GM23338 (cell line): ENCODE data around the gene VPS25. TPM values are rescaled to one million over a fixed set of nuclear protein-coding genes. Genes with fewer than 3 reads are reported as not detected.
A peak's percentile ranks its signal among the peaks of the same experiment; 100 is the strongest.

ENCODE experiments used
- ATAC-seq: fragments of 200-7000 bp; cut with Tn5 transposase; 3 replicates; pipeline ENCODE4 v1.9.1; 2020
- DNase-seq: peaks from one replicate; pipeline ENCODE4 v3.0.0-alpha.2; 2015; ENCODE audit warnings: low spot score
- H2AFZ ChIP-seq: fragments of 200-600 bp; sonication (generic); 2 replicates; pipeline ENCODE4 v1.8.0; 2016; ENCODE audit warnings: antibody characterized with exemption, mild to moderate bottlenecking, moderate library complexity
- H3F3A ChIP-seq: fragments of 200-600 bp; sonication (generic); replicated peaks from 2 replicates; pipeline ENCODE4 v1.8.0; 2017; ENCODE audit warnings: antibody characterized with exemption, mixed run types, low read depth
- H3K27ac ChIP-seq: fragments of 200-600 bp; sonication (generic); 2 replicates; pipeline ENCODE4 v1.6.1; 2016; ENCODE audit warnings: low read depth
- H3K27me3 ChIP-seq: fragments of 200-600 bp; sonication (generic); 2 replicates; pipeline ENCODE4 v1.8.0; 2016; ENCODE audit warnings: mild to moderate bottlenecking, mixed run types, moderate library complexity; ENCODE audit not compliant: insufficient read depth
- H3K36me3 ChIP-seq: fragments of 200-600 bp; sonication (generic); 2 replicates; pipeline ENCODE4 v1.8.0; 2016; ENCODE audit warnings: mild to moderate bottlenecking; ENCODE audit not compliant: insufficient read depth
- H3K4me1 ChIP-seq: fragments of 200-600 bp; sonication (generic); 2 replicates; pipeline ENCODE4 v1.8.0; 2016; ENCODE audit warnings: mild to moderate bottlenecking, moderate library complexity; ENCODE audit not compliant: insufficient read depth
- H3K4me2 ChIP-seq: fragments of 200-600 bp; sonication (generic); 2 replicates; pipeline ENCODE4 v1.7.1; 2017; ENCODE audit warnings: mixed run types
- H3K4me3 ChIP-seq: fragments of 200-600 bp; sonication (generic); 2 replicates; pipeline ENCODE4 v1.6.1; 2016; ENCODE audit warnings: mixed run types
- H3K79me2 ChIP-seq: fragments of 200-600 bp; sonication (generic); replicated peaks from 2 replicates; pipeline ENCODE4 v1.8.0; 2017; ENCODE audit warnings: mild to moderate bottlenecking; ENCODE audit not compliant: insufficient read depth
- H3K9me2 ChIP-seq: fragments of 200-600 bp; sonication (generic); 2 replicates; pipeline ENCODE4 v1.8.0; 2017; ENCODE audit not compliant: insufficient read depth
- H4K20me1 ChIP-seq: fragments of 200-600 bp; sonication (generic); replicated peaks from 2 replicates; pipeline ENCODE4 v1.8.0; 2017; ENCODE audit warnings: mild to moderate bottlenecking; ENCODE audit not compliant: insufficient read depth
- H3K27ac Mint-ChIP-seq: 2 replicates; pipeline ENCODE4 v1.8.0; 2020; ENCODE audit warnings: inconsistent platforms, mild to moderate bottlenecking, moderate library complexity, mixed read lengths
- H3K27me3 Mint-ChIP-seq: 3 replicates; pipeline ENCODE4 v1.8.0; 2022; ENCODE audit warnings: low read depth, mild to moderate bottlenecking, moderate library complexity, mixed read lengths, inconsistent platforms; ENCODE audit not compliant: insufficient read depth, poor library complexity
- H3K36me3 Mint-ChIP-seq: 3 replicates; pipeline ENCODE4 v1.8.0; 2021; ENCODE audit warnings: low read depth, mild to moderate bottlenecking, inconsistent platforms, moderate library complexity, mixed read lengths
- H3K4me1 Mint-ChIP-seq: 3 replicates; pipeline ENCODE4 v1.8.0; 2020; ENCODE audit warnings: mild to moderate bottlenecking, inconsistent platforms, mixed read lengths
- H3K4me3 Mint-ChIP-seq: 3 replicates; pipeline ENCODE4 v1.8.0; 2021; ENCODE audit warnings: moderate library complexity, mild to moderate bottlenecking, inconsistent platforms, mixed read lengths
- H3K9me3 Mint-ChIP-seq: 3 replicates; pipeline ENCODE4 v1.8.0; 2020; ENCODE audit warnings: moderate library complexity, mild to moderate bottlenecking, inconsistent platforms, mixed read lengths
- CREB1 ChIP-seq: fragments of 250-450 bp; sonication (Bioruptor Pico); IDR thresholded peaks from 2 replicates; pipeline ENCODE4 v1.5.0; 2020; ENCODE audit warnings: low read depth, mild to moderate bottlenecking, moderate library complexity
- EZH2 ChIP-seq: fragments of 200-600 bp; sonication (generic); IDR thresholded peaks from one replicate; pipeline ENCODE4 v1.8.0; 2017; ENCODE audit warnings: antibody characterized with exemption, mild to moderate bottlenecking, low read depth; ENCODE audit not compliant: unreplicated experiment
- EZH2phosphoT487 ChIP-seq: fragments of 200-600 bp; sonication (generic); IDR thresholded peaks from one replicate; pipeline ENCODE4 v1.8.1; 2018; ENCODE audit warnings: antibody characterized with exemption; ENCODE audit not compliant: unreplicated experiment
- JUNB ChIP-seq: IDR thresholded peaks from one replicate; pipeline ENCODE4 v1.6.1; 2016; ENCODE audit warnings: antibody characterized with exemption; ENCODE audit not compliant: unreplicated experiment
- NANOG ChIP-seq: IDR thresholded peaks from 2 replicates; pipeline ENCODE4 v1.6.1; 2016; ENCODE audit warnings: antibody characterized with exemption, borderline replicate concordance
- POLR2AphosphoS5 ChIP-seq: IDR thresholded peaks from 2 replicates; pipeline ENCODE4 v1.6.1; 2016; ENCODE audit warnings: antibody characterized with exemption, low read depth
- STAT1 ChIP-seq: IDR thresholded peaks from one replicate; pipeline ENCODE4 v1.6.1; 2016; ENCODE audit warnings: antibody characterized with exemption; ENCODE audit not compliant: unreplicated experiment
- ZNF114 ChIP-seq: fragments of 250-450 bp; sonication (Bioruptor Pico); IDR thresholded peaks from 2 replicates; pipeline ENCODE4 v1.5.0; 2020; ENCODE audit warnings: mild to moderate bottlenecking, moderate library complexity
- ZNF331 ChIP-seq: fragments of 250-450 bp; sonication (Bioruptor Pico); IDR thresholded peaks from 2 replicates; pipeline ENCODE4 v1.5.0; 2020; ENCODE audit warnings: low read depth, mild to moderate bottlenecking, moderate library complexity
- polyA plus RNA-seq: library from polyadenylated mRNA; unstranded; fragments of >200 nt; fragmentation: Nextera tagmentation; extraction: Ambion mirVana; gene quantifications from 2 replicates; pipeline ENCODE4 v1.2.1, GENCODE V29; 2016
- total RNA-seq: library from RNA; depleted of rRNA; stranded (reverse); fragments of >200 nt; shearing (Covaris generic); gene quantifications from 2 replicates; pipeline ENCODE4 v1.2.3, GENCODE V29; 2014
- TF ChIP-seq, protein P1 (sequence below), 2 experiments: fragments of 200-600 bp in 1 of 2; sonication (generic) in 1 of 2; conservative IDR thresholded peaks; 2 replicates each; pipeline versions ENCODE4 v1.5.1 to v1.6.1; 2016 to 2017; ENCODE audit warnings: antibody characterized with exemption in 2 of 2, low read depth in 2 of 2, mild to moderate bottlenecking in 2 of 2, moderate library complexity in 1 of 2
- TF ChIP-seq, protein P2 (sequence below): IDR thresholded peaks from one replicate; pipeline ENCODE4 v1.6.1; 2018; ENCODE audit warnings: antibody characterized with exemption; ENCODE audit not compliant: unreplicated experiment
- TF ChIP-seq, protein P3 (sequence below): fragments of 250-450 bp; sonication (Bioruptor Pico); IDR thresholded peaks from 2 replicates; pipeline ENCODE4 v1.5.0; 2020; ENCODE audit warnings: mild to moderate bottlenecking, moderate library complexity
- TF ChIP-seq, protein P4 (sequence below): IDR thresholded peaks from 2 replicates; pipeline ENCODE4 v1.6.1; 2016; ENCODE audit warnings: antibody characterized with exemption

VPS25 gene
- total and polyA plus RNA-seq, 2 experiments from 2014 or later = 105 to 110 TPM

DNA sequence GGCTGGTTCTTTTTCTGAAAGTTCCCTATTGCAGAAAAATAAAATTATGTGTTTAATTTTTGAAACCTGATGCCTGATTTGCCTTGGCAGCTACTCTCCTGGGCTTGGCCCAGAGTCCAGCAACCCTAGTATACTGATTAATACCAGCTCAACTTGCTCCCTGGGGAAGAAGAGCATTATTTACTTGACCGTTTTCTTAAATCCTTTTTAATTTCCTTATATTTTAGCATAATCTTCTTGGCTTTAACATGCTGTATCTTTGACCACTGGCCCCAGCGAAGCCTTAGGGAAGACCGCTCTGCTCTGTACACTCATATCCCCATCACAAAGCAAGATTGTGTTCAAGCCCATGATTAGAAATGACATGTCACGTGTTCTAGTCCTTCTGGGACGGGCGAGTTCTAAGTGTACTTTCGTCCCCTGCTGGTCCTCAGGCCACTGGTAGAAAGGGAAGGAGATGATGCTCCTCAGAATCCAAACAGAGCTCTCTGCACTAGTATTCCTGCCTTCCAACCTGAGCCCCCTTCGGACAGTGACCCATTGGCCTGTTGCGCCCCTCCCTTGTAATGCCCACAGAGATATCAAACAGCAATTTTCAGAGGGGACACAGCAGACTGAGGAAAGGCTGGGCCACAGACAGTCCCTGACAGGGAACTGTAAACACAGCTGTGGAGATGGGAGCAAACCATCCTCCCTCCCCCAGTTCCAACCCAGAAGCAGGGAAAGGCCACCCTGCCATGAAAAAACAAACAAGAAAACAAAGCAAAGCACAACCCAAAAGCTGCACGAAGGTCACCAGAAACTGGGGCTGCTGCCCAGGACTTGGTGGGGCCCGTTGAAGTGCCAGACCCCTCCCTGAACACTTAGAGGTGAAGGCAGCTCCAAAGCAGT is 24.1 kb upstream of the VPS25 start:
- H2AFZ ChIP-seq = peak overlapping the region; percentile 85
- H3K4me1 Mint-ChIP-seq = peaks cover 22% of the 10 kb centered on the region
- peaks cover 5% of the 10 kb centered on the region; the same call in 1 of the 2 replicates for H3K9me2 ChIP-seq
- H3K36me3 Mint-ChIP-seq = peaks cover 5% of the 10 kb centered on the region; the same call in 2 of the 3 replicates
- TF ChIP-seq, protein P1, sequence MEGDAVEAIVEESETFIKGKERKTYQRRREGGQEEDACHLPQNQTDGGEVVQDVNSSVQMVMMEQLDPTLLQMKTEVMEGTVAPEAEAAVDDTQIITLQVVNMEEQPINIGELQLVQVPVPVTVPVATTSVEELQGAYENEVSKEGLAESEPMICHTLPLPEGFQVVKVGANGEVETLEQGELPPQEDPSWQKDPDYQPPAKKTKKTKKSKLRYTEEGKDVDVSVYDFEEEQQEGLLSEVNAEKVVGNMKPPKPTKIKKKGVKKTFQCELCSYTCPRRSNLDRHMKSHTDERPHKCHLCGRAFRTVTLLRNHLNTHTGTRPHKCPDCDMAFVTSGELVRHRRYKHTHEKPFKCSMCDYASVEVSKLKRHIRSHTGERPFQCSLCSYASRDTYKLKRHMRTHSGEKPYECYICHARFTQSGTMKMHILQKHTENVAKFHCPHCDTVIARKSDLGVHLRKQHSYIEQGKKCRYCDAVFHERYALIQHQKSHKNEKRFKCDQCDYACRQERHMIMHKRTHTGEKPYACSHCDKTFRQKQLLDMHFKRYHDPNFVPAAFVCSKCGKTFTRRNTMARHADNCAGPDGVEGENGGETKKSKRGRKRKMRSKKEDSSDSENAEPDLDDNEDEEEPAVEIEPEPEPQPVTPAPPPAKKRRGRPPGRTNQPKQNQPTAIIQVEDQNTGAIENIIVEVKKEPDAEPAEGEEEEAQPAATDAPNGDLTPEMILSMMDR (conservative IDR thresholded peaks at IDR 0.05; ENCODE audit: low read depth in 2 of 2) = no peak
- TF ChIP-seq ZNF331 (CRISPR knock-in tag) (no peak), ZNF114 (no peak), EZH2 (no peak), CREB1 (CRISPR knock-in tag) (no peak), JUNB (no peak), EZH2phosphoT487 (no peak), POLR2AphosphoS5 (no peak), STAT1 (no peak), NANOG (no peak)
- TF ChIP-seq, protein P2, sequence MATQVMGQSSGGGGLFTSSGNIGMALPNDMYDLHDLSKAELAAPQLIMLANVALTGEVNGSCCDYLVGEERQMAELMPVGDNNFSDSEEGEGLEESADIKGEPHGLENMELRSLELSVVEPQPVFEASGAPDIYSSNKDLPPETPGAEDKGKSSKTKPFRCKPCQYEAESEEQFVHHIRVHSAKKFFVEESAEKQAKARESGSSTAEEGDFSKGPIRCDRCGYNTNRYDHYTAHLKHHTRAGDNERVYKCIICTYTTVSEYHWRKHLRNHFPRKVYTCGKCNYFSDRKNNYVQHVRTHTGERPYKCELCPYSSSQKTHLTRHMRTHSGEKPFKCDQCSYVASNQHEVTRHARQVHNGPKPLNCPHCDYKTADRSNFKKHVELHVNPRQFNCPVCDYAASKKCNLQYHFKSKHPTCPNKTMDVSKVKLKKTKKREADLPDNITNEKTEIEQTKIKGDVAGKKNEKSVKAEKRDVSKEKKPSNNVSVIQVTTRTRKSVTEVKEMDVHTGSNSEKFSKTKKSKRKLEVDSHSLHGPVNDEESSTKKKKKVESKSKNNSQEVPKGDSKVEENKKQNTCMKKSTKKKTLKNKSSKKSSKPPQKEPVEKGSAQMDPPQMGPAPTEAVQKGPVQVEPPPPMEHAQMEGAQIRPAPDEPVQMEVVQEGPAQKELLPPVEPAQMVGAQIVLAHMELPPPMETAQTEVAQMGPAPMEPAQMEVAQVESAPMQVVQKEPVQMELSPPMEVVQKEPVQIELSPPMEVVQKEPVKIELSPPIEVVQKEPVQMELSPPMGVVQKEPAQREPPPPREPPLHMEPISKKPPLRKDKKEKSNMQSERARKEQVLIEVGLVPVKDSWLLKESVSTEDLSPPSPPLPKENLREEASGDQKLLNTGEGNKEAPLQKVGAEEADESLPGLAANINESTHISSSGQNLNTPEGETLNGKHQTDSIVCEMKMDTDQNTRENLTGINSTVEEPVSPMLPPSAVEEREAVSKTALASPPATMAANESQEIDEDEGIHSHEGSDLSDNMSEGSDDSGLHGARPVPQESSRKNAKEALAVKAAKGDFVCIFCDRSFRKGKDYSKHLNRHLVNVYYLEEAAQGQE = no peak
- TF ChIP-seq, protein P3, sequence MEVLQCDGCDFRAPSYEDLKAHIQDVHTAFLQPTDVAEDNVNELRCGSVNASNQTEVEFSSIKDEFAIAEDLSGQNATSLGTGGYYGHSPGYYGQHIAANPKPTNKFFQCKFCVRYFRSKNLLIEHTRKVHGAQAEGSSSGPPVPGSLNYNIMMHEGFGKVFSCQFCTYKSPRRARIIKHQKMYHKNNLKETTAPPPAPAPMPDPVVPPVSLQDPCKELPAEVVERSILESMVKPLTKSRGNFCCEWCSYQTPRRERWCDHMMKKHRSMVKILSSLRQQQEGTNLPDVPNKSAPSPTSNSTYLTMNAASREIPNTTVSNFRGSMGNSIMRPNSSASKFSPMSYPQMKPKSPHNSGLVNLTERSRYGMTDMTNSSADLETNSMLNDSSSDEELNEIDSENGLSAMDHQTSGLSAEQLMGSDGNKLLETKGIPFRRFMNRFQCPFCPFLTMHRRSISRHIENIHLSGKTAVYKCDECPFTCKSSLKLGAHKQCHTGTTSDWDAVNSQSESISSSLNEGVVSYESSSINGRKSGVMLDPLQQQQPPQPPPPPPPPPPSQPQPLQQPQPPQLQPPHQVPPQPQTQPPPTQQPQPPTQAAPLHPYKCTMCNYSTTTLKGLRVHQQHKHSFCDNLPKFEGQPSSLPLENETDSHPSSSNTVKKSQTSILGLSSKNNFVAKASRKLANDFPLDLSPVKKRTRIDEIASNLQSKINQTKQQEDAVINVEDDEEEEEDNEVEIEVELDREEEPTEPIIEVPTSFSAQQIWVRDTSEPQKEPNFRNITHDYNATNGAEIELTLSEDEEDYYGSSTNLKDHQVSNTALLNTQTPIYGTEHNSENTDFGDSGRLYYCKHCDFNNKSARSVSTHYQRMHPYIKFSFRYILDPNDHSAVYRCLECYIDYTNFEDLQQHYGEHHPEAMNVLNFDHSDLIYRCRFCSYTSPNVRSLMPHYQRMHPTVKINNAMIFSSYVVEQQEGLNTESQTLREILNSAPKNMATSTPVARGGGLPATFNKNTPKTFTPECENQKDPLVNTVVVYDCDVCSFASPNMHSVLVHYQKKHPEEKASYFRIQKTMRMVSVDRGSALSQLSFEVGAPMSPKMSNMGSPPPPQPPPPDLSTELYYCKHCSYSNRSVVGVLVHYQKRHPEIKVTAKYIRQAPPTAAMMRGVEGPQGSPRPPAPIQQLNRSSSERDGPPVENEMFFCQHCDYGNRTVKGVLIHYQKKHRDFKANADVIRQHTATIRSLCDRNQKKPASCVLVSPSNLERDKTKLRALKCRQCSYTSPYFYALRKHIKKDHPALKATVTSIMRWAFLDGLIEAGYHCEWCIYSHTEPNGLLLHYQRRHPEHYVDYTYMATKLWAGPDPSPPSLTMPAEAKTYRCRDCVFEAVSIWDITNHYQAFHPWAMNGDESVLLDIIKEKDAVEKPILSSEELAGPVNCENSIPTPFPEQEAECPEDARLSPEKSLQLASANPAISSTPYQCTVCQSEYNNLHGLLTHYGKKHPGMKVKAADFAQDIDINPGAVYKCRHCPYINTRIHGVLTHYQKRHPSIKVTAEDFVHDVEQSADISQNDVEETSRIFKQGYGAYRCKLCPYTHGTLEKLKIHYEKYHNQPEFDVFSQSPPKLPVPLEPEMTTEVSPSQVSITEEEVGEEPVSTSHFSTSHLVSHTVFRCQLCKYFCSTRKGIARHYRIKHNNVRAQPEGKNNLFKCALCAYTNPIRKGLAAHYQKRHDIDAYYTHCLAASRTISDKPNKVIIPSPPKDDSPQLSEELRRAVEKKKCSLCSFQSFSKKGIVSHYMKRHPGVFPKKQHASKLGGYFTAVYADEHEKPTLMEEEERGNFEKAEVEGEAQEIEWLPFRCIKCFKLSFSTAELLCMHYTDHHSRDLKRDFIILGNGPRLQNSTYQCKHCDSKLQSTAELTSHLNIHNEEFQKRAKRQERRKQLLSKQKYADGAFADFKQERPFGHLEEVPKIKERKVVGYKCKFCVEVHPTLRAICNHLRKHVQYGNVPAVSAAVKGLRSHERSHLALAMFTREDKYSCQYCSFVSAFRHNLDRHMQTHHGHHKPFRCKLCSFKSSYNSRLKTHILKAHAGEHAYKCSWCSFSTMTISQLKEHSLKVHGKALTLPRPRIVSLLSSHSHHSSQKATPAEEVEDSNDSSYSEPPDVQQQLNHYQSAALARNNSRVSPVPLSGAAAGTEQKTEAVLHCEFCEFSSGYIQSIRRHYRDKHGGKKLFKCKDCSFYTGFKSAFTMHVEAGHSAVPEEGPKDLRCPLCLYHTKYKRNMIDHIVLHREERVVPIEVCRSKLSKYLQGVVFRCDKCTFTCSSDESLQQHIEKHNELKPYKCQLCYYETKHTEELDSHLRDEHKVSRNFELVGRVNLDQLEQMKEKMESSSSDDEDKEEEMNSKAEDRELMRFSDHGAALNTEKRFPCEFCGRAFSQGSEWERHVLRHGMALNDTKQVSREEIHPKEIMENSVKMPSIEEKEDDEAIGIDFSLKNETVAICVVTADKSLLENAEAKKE (CRISPR knock-in tag) = no peak
- TF ChIP-seq, protein P4, sequence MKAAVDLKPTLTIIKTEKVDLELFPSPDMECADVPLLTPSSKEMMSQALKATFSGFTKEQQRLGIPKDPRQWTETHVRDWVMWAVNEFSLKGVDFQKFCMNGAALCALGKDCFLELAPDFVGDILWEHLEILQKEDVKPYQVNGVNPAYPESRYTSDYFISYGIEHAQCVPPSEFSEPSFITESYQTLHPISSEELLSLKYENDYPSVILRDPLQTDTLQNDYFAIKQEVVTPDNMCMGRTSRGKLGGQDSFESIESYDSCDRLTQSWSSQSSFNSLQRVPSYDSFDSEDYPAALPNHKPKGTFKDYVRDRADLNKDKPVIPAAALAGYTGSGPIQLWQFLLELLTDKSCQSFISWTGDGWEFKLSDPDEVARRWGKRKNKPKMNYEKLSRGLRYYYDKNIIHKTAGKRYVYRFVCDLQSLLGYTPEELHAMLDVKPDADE = no peak
- peaks cover 28% of the 10 kb centered on the region for H3K4me1 ChIP-seq
- H3K4me2 ChIP-seq = peak overlapping the region; percentile 61; the same call in 1 of the 2 replicates
- 0 out of 2 replicates have a peak, but pooled peaks cover 9% of the 10 kb centered on the region for H3F3A ChIP-seq
- peaks cover 11% of the 10 kb centered on the region for H3K9me3 Mint-ChIP-seq
- H3K4me3 ChIP-seq = no peak overlapping the region
- no peaks in the 10 kb centered on the region for H3K79me2 ChIP-seq
- H3K27me3 Mint-ChIP-seq = peaks cover 17% of the 10 kb centered on the region
- ATAC-seq = no peak
- peaks cover 18% of the 10 kb centered on the region for H3K27me3 ChIP-seq
- no peaks in the 10 kb centered on the region for H4K20me1 ChIP-seq
- H3K27ac Mint-ChIP-seq = no peak overlapping the region
- no peak overlapping the region; the same call in 2 of the 3 replicates for H3K4me3 Mint-ChIP-seq
- no peak for DNase-seq
- no peaks in the 10 kb centered on the region for H3K36me3 ChIP-seq
- no peak overlapping the region for H3K27ac ChIP-seq
